ENCODE measurements around the gene LDB3.

The LDB3 gene

GRCh38 chr10:86689146-86689545, 20.8 kb downstream of the LDB3 start:
- DNase-seq, result no peak

- no peak for DNase-seq
Measured at GRCh38 chr10:86690231-86690630, 21.9 kb downstream of the LDB3 start.

GRCh38 chr10:86690657-86691084, 22.4 kb downstream of the LDB3 start:
- no peak for DNase-seq

- no peak for DNase-seq
Measured at GRCh38 chr10:86691333-86692022, 23.2 kb downstream of the LDB3 start.

GRCh38 chr10:86692023-86692514, 23.8 kb downstream of the LDB3 start:
- DNase-seq, result no peak

GRCh38 chr10:86692664-86693063, 24.4 kb downstream of the LDB3 start:
- DNase-seq, result no peak

- DNase-seq, result no peak
Measured at GRCh38 chr10:86693275-86693674, 25.0 kb downstream of the LDB3 start.

GRCh38 chr10:86693721-86694369, 25.5 kb downstream of the LDB3 start:
- no peak for DNase-seq

- no peak for DNase-seq
Measured at GRCh38 chr10:86698207-86698940, 30.1 kb downstream of the LDB3 start.

GRCh38 chr10:86699125-86699524, 30.8 kb downstream of the LDB3 start:
- DNase-seq, result no peak

GRCh38 chr10:86699541-86699940, 31.2 kb downstream of the LDB3 start:
- DNase-seq, result no peak

- no peak for DNase-seq
Measured at GRCh38 chr10:86699991-86700840, 31.9 kb downstream of the LDB3 start.

- no peak for DNase-seq
Measured at GRCh38 chr10:86700851-86701617, 32.7 kb downstream of the LDB3 start.

- no peak for DNase-seq
Measured at GRCh38 chr10:86703176-86703575, 34.9 kb downstream of the LDB3 start.

GRCh38 chr10:86705139-86705538, 36.8 kb downstream of the LDB3 start:
- no peak for DNase-seq

- no peak for DNase-seq
Measured at GRCh38 chr10:86705905-86706304, 37.6 kb downstream of the LDB3 start.

GRCh38 chr10:86706401-86706841, 38.1 kb downstream of the LDB3 start:
- no peak for DNase-seq

GRCh38 chr10:86706977-86707376, 38.7 kb downstream of the LDB3 start:
- no peak for DNase-seq

GRCh38 chr10:86707505-86707904, 39.2 kb downstream of the LDB3 start:
- DNase-seq, result no peak

GRCh38 chr10:86708068-86708782, 39.9 kb downstream of the LDB3 start:
- no peak for DNase-seq

GRCh38 chr10:86708783-86709380, 40.6 kb downstream of the LDB3 start:
- DNase-seq, result no peak
